ENCODE measurements around the gene PRRT2.

Gene PRRT2

DNA sequence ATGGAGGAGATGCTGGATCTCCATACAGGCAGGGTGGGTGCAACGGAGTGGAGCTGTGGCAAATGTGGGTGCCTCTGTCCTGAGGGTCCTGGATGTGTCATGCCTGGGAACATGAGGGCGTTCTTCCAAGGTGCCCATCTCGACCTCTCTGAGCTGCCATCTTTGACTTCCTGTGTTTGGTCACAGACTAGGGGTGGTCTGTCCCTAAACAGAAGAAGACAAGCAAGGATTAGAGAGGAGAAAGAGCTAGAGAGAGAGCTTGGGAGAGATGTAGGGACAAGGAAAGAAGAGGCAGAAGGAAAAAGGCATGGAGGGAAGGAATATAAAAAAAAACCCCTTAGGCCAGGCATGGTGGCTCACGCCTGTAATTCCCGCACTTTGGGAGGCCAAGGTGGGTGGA, 37.3 kb upstream of the PRRT2 start:
- no peak overlapping the region for H3K4me2 ChIP-seq (ENCODE audit: low read depth, low read length, poor library complexity, severe bottlenecking)
- H4K20me1 ChIP-seq (ENCODE audit: insufficient read depth, low read length, poor library complexity, severe bottlenecking), result no peaks in the 10 kb centered on the region
- no peaks in the 10 kb centered on the region for H3K9me2 ChIP-seq (replicated peaks; ENCODE audit: low read depth, low read length)
- no peaks in the 10 kb centered on the region for H3K79me2 ChIP-seq (ENCODE audit: insufficient read depth, low read length)
- H3K36me3 ChIP-seq (ENCODE audit: insufficient read depth, low read length), result no peaks in the 10 kb centered on the region
- no peaks in the 10 kb centered on the region for H3K27me3 ChIP-seq (ENCODE audit: insufficient read depth, low read length, poor library complexity, severe bottlenecking)
- H3K9me3 ChIP-seq (ENCODE audit: insufficient read depth, low read depth, low read length), result no peaks in the 10 kb centered on the region
- no peak overlapping the region for H2AFZ ChIP-seq (ENCODE audit: low read length)
- TF ChIP-seq, protein P1, sequence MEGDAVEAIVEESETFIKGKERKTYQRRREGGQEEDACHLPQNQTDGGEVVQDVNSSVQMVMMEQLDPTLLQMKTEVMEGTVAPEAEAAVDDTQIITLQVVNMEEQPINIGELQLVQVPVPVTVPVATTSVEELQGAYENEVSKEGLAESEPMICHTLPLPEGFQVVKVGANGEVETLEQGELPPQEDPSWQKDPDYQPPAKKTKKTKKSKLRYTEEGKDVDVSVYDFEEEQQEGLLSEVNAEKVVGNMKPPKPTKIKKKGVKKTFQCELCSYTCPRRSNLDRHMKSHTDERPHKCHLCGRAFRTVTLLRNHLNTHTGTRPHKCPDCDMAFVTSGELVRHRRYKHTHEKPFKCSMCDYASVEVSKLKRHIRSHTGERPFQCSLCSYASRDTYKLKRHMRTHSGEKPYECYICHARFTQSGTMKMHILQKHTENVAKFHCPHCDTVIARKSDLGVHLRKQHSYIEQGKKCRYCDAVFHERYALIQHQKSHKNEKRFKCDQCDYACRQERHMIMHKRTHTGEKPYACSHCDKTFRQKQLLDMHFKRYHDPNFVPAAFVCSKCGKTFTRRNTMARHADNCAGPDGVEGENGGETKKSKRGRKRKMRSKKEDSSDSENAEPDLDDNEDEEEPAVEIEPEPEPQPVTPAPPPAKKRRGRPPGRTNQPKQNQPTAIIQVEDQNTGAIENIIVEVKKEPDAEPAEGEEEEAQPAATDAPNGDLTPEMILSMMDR (conservative IDR thresholded peaks at IDR 0.05; ENCODE audit: low read length), result no peak
- no peak for TF ChIP-seq EZH2phosphoT487 (IDR thresholded peaks at IDR 0.05; ENCODE audit: borderline replicate concordance)
- no peak overlapping the region for H3K9ac ChIP-seq (ENCODE audit: low read depth, low read length, poor library complexity, severe bottlenecking)
- H3K4me3 ChIP-seq (ENCODE audit: low read length, poor library complexity, severe bottlenecking), result no peak overlapping the region
- no peaks in the 10 kb centered on the region for H3F3A ChIP-seq (ENCODE audit: low read depth)
- H3K4me1 ChIP-seq (ENCODE audit: insufficient read depth, low read length, poor library complexity, severe bottlenecking), result no peaks in the 10 kb centered on the region

DNA sequence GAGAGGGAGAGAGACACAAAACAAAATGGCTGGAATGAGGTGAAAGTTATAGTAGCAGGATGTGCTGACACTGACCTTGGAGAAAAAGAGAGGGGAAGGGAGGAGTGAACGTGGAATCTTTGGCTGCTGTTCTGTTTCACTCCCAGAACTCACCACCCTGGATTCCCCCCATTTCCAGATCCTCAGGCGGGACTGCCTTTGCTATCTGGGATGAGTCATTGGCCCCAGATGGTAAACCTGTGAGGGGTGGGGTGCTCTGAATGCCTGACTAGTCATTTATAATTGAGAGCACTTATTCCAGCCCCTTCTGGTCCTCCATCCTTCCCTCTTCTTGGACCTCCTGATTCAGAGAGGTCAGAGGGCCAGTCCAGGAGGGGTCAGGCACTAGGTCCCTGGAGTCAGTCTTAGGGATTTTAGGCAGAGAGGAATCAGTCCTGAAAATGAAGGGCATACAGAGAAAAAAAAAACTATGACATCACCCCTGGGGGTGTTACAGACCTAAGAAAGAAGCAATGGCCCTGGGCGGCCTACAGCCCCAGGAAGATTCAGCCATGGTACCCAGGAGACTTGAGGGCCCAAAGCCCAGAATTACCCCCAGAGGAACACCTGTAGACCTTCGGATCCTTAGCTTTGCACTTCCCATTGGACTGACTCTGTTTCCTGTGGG, 36.1 kb upstream of the PRRT2 start:
- Histone ChIP-seq H3K4me2 (ENCODE audit: low read depth, low read length, poor library complexity, severe bottlenecking) (no peak overlapping the region), H3K36me3 (ENCODE audit: insufficient read depth, low read length) (no peaks in the 10 kb centered on the region), H3K4me1 (ENCODE audit: insufficient read depth, low read length, poor library complexity, severe bottlenecking) (no peaks in the 10 kb centered on the region), H3F3A (ENCODE audit: low read depth) (no peaks in the 10 kb centered on the region), H3K4me3 (ENCODE audit: low read length, poor library complexity, severe bottlenecking) (no peak overlapping the region), H2AFZ (ENCODE audit: low read length) (no peak overlapping the region), H4K20me1 (ENCODE audit: insufficient read depth, low read length, poor library complexity, severe bottlenecking) (no peaks in the 10 kb centered on the region), H3K79me2 (ENCODE audit: insufficient read depth, low read length) (no peaks in the 10 kb centered on the region), H3K27me3 (ENCODE audit: insufficient read depth, low read length, poor library complexity, severe bottlenecking) (no peaks in the 10 kb centered on the region), H3K9ac (ENCODE audit: low read depth, low read length, poor library complexity, severe bottlenecking) (no peak overlapping the region), H3K9me2 (replicated peaks; ENCODE audit: low read depth, low read length) (no peaks in the 10 kb centered on the region), H3K9me3 (ENCODE audit: insufficient read depth, low read depth, low read length) (no peaks in the 10 kb centered on the region)
- TF ChIP-seq EZH2phosphoT487 (IDR thresholded peaks at IDR 0.05; ENCODE audit: borderline replicate concordance), result no peak
- TF ChIP-seq, protein P1 (conservative IDR thresholded peaks at IDR 0.05; ENCODE audit: low read length), result no peak

DNA sequence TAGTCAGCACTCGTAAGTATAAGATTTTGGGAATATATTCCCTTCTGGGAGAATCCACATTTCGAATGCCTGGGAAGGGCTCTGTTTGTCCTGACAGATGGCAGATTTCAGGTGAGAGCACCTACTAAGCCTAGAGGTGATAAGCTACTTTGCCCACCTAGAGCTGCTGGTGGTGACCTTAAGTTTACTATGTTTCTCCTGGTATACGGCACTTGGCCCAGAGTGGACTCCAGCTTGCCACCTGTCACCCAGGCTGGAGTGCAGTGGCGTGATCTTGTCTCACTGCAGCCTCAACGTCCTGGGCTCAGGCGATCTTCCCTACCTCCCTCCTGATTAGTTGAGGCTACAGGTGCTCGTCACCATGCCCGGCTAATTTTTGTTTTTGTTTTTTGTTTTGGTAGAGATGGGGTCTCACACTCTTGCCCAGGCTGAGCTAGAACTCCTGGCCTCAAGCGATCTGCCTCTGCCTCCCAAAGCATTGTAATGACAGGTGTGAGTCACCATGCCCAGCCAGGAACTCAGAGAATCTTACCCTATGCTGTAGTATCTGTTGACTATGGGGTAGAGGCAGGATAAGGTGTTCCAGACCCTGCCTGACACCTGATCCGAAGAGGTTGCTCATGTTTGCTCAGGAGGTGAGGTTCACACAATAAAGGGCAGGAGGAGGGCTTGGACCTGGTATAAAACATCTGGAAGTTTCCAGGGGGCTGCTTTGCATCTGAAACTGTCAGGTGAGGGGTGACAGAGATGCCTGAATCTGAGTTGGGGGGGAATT, 34.2 kb upstream of the PRRT2 start, which contains the start of gene ZG16:
ZG16 (plus strand) TSS at position 681 of the 775 bp plus-strand sequence. CDS start 1,011 bp downstream, outside the sequence.
- H3K79me2 ChIP-seq (ENCODE audit: insufficient read depth, low read length), result no peaks in the 10 kb centered on the region
- no peaks in the 10 kb centered on the region for H3K9me2 ChIP-seq (replicated peaks; ENCODE audit: low read depth, low read length)
- no peak within 1 kb of the TSS for H3K4me2 ChIP-seq (ENCODE audit: low read depth, low read length, poor library complexity, severe bottlenecking)
- H3K27me3 ChIP-seq (ENCODE audit: insufficient read depth, low read length, poor library complexity, severe bottlenecking), result no peaks in the 10 kb centered on the region
- H3K4me1 ChIP-seq (ENCODE audit: insufficient read depth, low read length, poor library complexity, severe bottlenecking), result no peaks in the 10 kb centered on the region
- H3K36me3 ChIP-seq (ENCODE audit: insufficient read depth, low read length), result no peaks in the 10 kb centered on the region
- no peaks in the 10 kb centered on the region for H4K20me1 ChIP-seq (ENCODE audit: insufficient read depth, low read length, poor library complexity, severe bottlenecking)
- no peak within 1 kb of the TSS for H2AFZ ChIP-seq (ENCODE audit: low read length)
- no peak within 1 kb of the TSS for H3K4me3 ChIP-seq (ENCODE audit: low read length, poor library complexity, severe bottlenecking)
- H3F3A ChIP-seq (ENCODE audit: low read depth), result no peaks in the 10 kb centered on the region
- no peak for TF ChIP-seq EZH2phosphoT487 (IDR thresholded peaks at IDR 0.05; ENCODE audit: borderline replicate concordance)
- TF ChIP-seq, protein P1 (conservative IDR thresholded peaks at IDR 0.05; ENCODE audit: low read length), result no peak
- no peak within 1 kb of the TSS for H3K9ac ChIP-seq (ENCODE audit: low read depth, low read length, poor library complexity, severe bottlenecking)
- no peaks in the 10 kb centered on the region for H3K9me3 ChIP-seq (ENCODE audit: insufficient read depth, low read depth, low read length)
